GM18909 (cell line): Measurements from ENCODE around the gene MRPL34.

Source experiments
- ATAC-seq: cut with Tn5 transposase; IDR thresholded peaks from one replicate; pipeline ENCODE4 v1.9.1; 2021; ENCODE audit warnings: mild to moderate bottlenecking; ENCODE audit not compliant: unreplicated experiment, poor library complexity

MRPL34 gene

GRCh38 chr19:17327068-17327653 lies 21.5 kb downstream of the MRPL34 start:
- ATAC-seq: no peak

GRCh38 chr19:17327654-17328516 lies 22.2 kb downstream of the MRPL34 start:
- no peak for ATAC-seq

- no peak for ATAC-seq
Measured at GRCh38 chr19:17328517-17329365, 23.1 kb downstream of the MRPL34 start.

- no peak for ATAC-seq
Measured at GRCh38 chr19:17329366-17330261, 23.9 kb downstream of the MRPL34 start.

GRCh38 chr19:17330262-17331044 lies 24.8 kb downstream of the MRPL34 start:
- no peak for ATAC-seq

GRCh38 chr19:17331045-17331558 lies 25.4 kb downstream of the MRPL34 start:
- no peak for ATAC-seq

- no peak for ATAC-seq
Measured at GRCh38 chr19:17332360-17332676, 26.6 kb downstream of the MRPL34 start.

GRCh38 chr19:17332677-17333581 lies 27.3 kb downstream of the MRPL34 start:
- ATAC-seq: no peak

- ATAC-seq: no peak
Measured at GRCh38 chr19:17333611-17334413, 28.1 kb downstream of the MRPL34 start.

GRCh38 chr19:17334414-17335409 lies 29.0 kb downstream of the MRPL34 start, which contains the start of gene ANO8:
TSS of gene ANO8 (minus strand) at chr19:17334855. CDS start at chr19:17334670, 185 bp downstream.
- ATAC-seq: peak; percentile 59

- no peak for ATAC-seq
Measured at GRCh38 chr19:17335575-17335974, 29.9 kb downstream of the MRPL34 start.

GRCh38 chr19:17336872-17337674 lies 31.4 kb downstream of the MRPL34 start, which contains the start of gene GTPBP3:
TSS of gene GTPBP3 (plus strand) at chr19:17337553. CDS start at chr19:17337612, 59 bp downstream.
- ATAC-seq: peak; percentile 74

GRCh38 chr19:17337675-17338432 lies 32.2 kb downstream of the MRPL34 start:
- ATAC-seq: peak; percentile 5

- no peak for ATAC-seq
Measured at GRCh38 chr19:17338433-17339078, 32.9 kb downstream of the MRPL34 start.
